H1 (cell line): Measurements from ENCODE around the gene PBXIP1. TPM values are rescaled to one million over a fixed set of nuclear protein-coding genes. Genes with fewer than 3 reads are reported as not detected.

Experiments used
- CTCF ChIA-PET: fragments of 300-600 bp; sonication (Branson Sonifier 250); formaldehyde crosslinking; loops from one replicate; lab custom pipeline; 2021; ENCODE audit not compliant: partially characterized antibody; lab: Charles Lee
- POLR2A ChIA-PET: fragments of 300-600 bp; sonication (Branson Sonifier 250); formaldehyde crosslinking; loops from one replicate; lab custom pipeline; 2021; ENCODE audit warnings: inconsistent platforms; ENCODE audit not compliant: partially characterized antibody; lab: Charles Lee
- DNase-seq, 2 experiments: peaks; one replicate each; pipeline versions ENCODE4 v3.0.0 to v3.0.0-alpha.2; 2010 to 2022; ENCODE audit warnings: low spot score in 2 of 2, low read depth in 1 of 2, mixed read lengths in 1 of 2
- FAIRE-seq: peaks from 2 replicates; lab custom pipeline; 2011; peaks lifted over from hg19 to GRCh38; lab: Jason Lieb, UNC
- H2AFZ ChIP-seq: 2 replicates; pipeline ENCODE4 v1.8.1; 2012; ENCODE audit warnings: low read length, inconsistent platforms
- H2AK5ac ChIP-seq: 2 replicates; pipeline ENCODE4 v1.6.1; 2013; ENCODE audit warnings: low read depth, low read length
- H2BK120ac ChIP-seq: replicated peaks from 2 replicates; pipeline ENCODE3; 2013; ENCODE audit warnings: low read depth, low read length, inconsistent platforms
- H2BK12ac ChIP-seq: 2 replicates; pipeline ENCODE4 v1.6.1; 2013; ENCODE audit warnings: low read depth, low read length
- H2BK15ac ChIP-seq: 2 replicates; pipeline ENCODE4 v1.6.1; 2013; ENCODE audit warnings: low read length
- H2BK20ac ChIP-seq: 2 replicates; pipeline ENCODE4 v1.6.1; 2013; ENCODE audit warnings: low read length
- H2BK5ac ChIP-seq: 2 replicates; pipeline ENCODE4 v1.6.1; 2013; ENCODE audit warnings: low read depth, low read length
- H3K14ac ChIP-seq: 2 replicates; pipeline ENCODE4 v1.6.1; 2013; ENCODE audit warnings: inconsistent platforms; ENCODE audit not compliant: insufficient read length
- H3K18ac ChIP-seq: 2 replicates; pipeline ENCODE4 v1.6.1; 2013; ENCODE audit warnings: low read length; ENCODE audit errors: extremely low read depth
- H3K23ac ChIP-seq: 2 replicates; pipeline ENCODE4 v1.6.1; 2013; ENCODE audit warnings: inconsistent platforms; ENCODE audit not compliant: insufficient read length
- H3K23me2 ChIP-seq: 2 replicates; pipeline ENCODE4 v1.6.1; 2013; ENCODE audit warnings: low read depth, low read length
- H3K27ac ChIP-seq: 2 replicates; pipeline ENCODE4 v1.6.1; 2011; ENCODE audit warnings: low read depth, low read length, inconsistent platforms
- H3K27me3 ChIP-seq, 4 experiments: replicated peaks in 1 of 4; 1 replicate in 1 of 4; 2 replicates in 3 of 4; pipeline versions ENCODE4 v1.6.1 to v1.8.1; 2011 to 2013; ENCODE audit warnings: low read length in 3 of 4, mild to moderate bottlenecking in 3 of 4, inconsistent platforms in 2 of 4, mixed read lengths in 2 of 4, moderate library complexity in 1 of 4; ENCODE audit not compliant: control insufficient read depth in 3 of 4, insufficient read depth in 3 of 4; ENCODE audit errors: extremely low read depth in 1 of 4
- H3K36me3 ChIP-seq, 4 experiments: 2 replicates each; pipeline versions ENCODE4 v1.6.1 to v1.8.1; 2011 to 2013; ENCODE audit warnings: mild to moderate bottlenecking in 4 of 4, low read length in 3 of 4, moderate library complexity in 2 of 4, control low read depth in 1 of 4, inconsistent platforms in 1 of 4; ENCODE audit not compliant: insufficient read depth in 4 of 4, control insufficient read depth in 2 of 4
- H3K4ac ChIP-seq: replicated peaks from 2 replicates; pipeline ENCODE3; 2013; ENCODE audit warnings: low read length, low read depth, mixed read lengths, inconsistent platforms; ENCODE audit not compliant: insufficient read length
- H3K4me1 ChIP-seq, 4 experiments: replicated peaks in 1 of 4; 1 replicate in 1 of 4; 2 replicates in 3 of 4; pipeline versions ENCODE4 v1.6.1 to v1.8.1; 2011 to 2013; ENCODE audit warnings: low read length in 3 of 4, inconsistent platforms in 2 of 4, mixed read lengths in 1 of 4; ENCODE audit not compliant: insufficient read depth in 4 of 4, control insufficient read depth in 3 of 4
- H3K4me2 ChIP-seq, 2 experiments: 2 replicates each; pipeline versions ENCODE4 v1.6.1 to v1.8.1; 2011 to 2013; ENCODE audit warnings: low read depth in 2 of 2, low read length in 2 of 2, control low read depth in 1 of 2, inconsistent platforms in 1 of 2, mild to moderate bottlenecking in 1 of 2; ENCODE audit not compliant: insufficient read depth in 1 of 2
- H3K4me3 ChIP-seq, 4 experiments: fragments of 200-600, 300-600 bp in 1 of 4; sonication (generic), shearing (Covaris generic), sonication (Bioruptor Twin) in 1 of 4; 2 replicates each; pipeline versions ENCODE4 v1.5.1 to v1.8.1; 2011 to 2016; ENCODE audit warnings: low read length in 4 of 4, low read depth in 3 of 4, control low read depth in 2 of 4, inconsistent platforms in 2 of 4, mild to moderate bottlenecking in 2 of 4, mixed read lengths in 1 of 4, moderate library complexity in 1 of 4; ENCODE audit not compliant: insufficient read depth in 2 of 4; ENCODE audit errors: extremely low read depth in 1 of 4
- H3K56ac ChIP-seq: replicated peaks from 2 replicates; pipeline ENCODE3; 2013; ENCODE audit warnings: low read depth, mild to moderate bottlenecking, mixed read lengths, low read length, inconsistent platforms; ENCODE audit not compliant: insufficient read length
- H3K79me1 ChIP-seq: 2 replicates; pipeline ENCODE4 v1.6.1; 2013; ENCODE audit warnings: low read depth, low read length, control low read depth
- H3K79me2 ChIP-seq, 2 experiments: 2 replicates each; pipeline versions ENCODE4 v1.6.1 to v1.8.1; 2012 to 2013; ENCODE audit warnings: low read length in 2 of 2, mild to moderate bottlenecking in 2 of 2, inconsistent platforms in 1 of 2; ENCODE audit not compliant: insufficient read depth in 2 of 2, control insufficient read depth in 1 of 2
- H3K9ac ChIP-seq, 4 experiments: replicated peaks in 1 of 4; 1 replicate in 1 of 4; 2 replicates in 3 of 4; pipeline versions ENCODE4 v1.6.1 to v1.8.1; 2011 to 2013; ENCODE audit warnings: low read depth in 3 of 4, low read length in 3 of 4, control low read depth in 2 of 4, mild to moderate bottlenecking in 2 of 4, moderate library complexity in 2 of 4, inconsistent platforms in 1 of 4; ENCODE audit errors: extremely low read depth in 1 of 4
- H3K9me3 ChIP-seq, 2 experiments: 2 replicates each; pipeline versions ENCODE4 v1.6.1 to v1.8.1; 2012 to 2013; ENCODE audit warnings: mild to moderate bottlenecking in 2 of 2, moderate library complexity in 2 of 2, control low read depth in 1 of 2, inconsistent platforms in 1 of 2, low read depth in 1 of 2, low read length in 1 of 2, mixed read lengths in 1 of 2; ENCODE audit not compliant: insufficient read depth in 2 of 2
- H4K20me1 ChIP-seq, 2 experiments: replicated peaks in 1 of 2; 2 replicates each; pipeline versions ENCODE3 to v1.8.1; 2011 to 2013; ENCODE audit warnings: inconsistent platforms in 2 of 2, low read length in 2 of 2, mild to moderate bottlenecking in 1 of 2; ENCODE audit not compliant: insufficient read depth in 2 of 2, control insufficient read depth in 1 of 2
- H4K5ac ChIP-seq: 2 replicates; pipeline ENCODE4 v1.6.1; 2013; ENCODE audit warnings: low read length, low read depth, mixed read lengths, inconsistent platforms; ENCODE audit not compliant: insufficient read length
- H4K8ac ChIP-seq: 2 replicates; pipeline ENCODE4 v1.8.0; 2013; ENCODE audit warnings: mild to moderate bottlenecking, moderate library complexity, low read length, inconsistent platforms; ENCODE audit not compliant: insufficient read depth; ENCODE audit errors: extremely low read depth
- H4K91ac ChIP-seq: replicated peaks from 2 replicates; pipeline ENCODE3; 2013; ENCODE audit warnings: low read length, mixed read lengths, inconsistent platforms; ENCODE audit not compliant: insufficient read length
- CBX5 ChIP-seq: fragments of 300-800, 300-1000 bp; sonication (generic); IDR thresholded peaks from 2 replicates; pipeline ENCODE4 v1.7.1; 2016; ENCODE audit warnings: antibody characterized with exemption, low read length, low read depth
- CBX8 ChIP-seq: fragments of 300-800, 300-1000 bp; sonication (generic); IDR thresholded peaks from 2 replicates; pipeline ENCODE4 v1.7.1; 2016; ENCODE audit warnings: low read depth, low read length, borderline replicate concordance
- CHD1 ChIP-seq: IDR thresholded peaks from 2 replicates; pipeline ENCODE4 v1.6.1; 2012; ENCODE audit warnings: low read depth, low read length, improper control_type of control experiment
- CHD2 ChIP-seq: IDR thresholded peaks from 2 replicates; pipeline ENCODE4 v1.6.1; 2012; ENCODE audit warnings: low read length, improper control_type of control experiment
- CTBP2 ChIP-seq: IDR thresholded peaks from 2 replicates; pipeline ENCODE4 v1.7.0; 2011; ENCODE audit warnings: borderline replicate concordance, mild to moderate bottlenecking, moderate library complexity, mixed read lengths, low read length; ENCODE audit not compliant: insufficient read depth, insufficient read length
- KDM1A ChIP-seq: fragments of 200-600, 300-600 bp; sonication (generic); IDR thresholded peaks from 2 replicates; pipeline ENCODE4 v1.7.1; 2016; ENCODE audit warnings: mild to moderate bottlenecking, low read length, borderline replicate concordance
- KDM4A ChIP-seq: IDR thresholded peaks from one replicate; pipeline ENCODE4 v1.7.1; 2012; ENCODE audit warnings: low read depth, mild to moderate bottlenecking, moderate library complexity, low read length, inconsistent platforms; ENCODE audit not compliant: severe bottlenecking
- NRF1 ChIP-seq: IDR thresholded peaks from 2 replicates; pipeline ENCODE4 v1.6.1; 2011; ENCODE audit warnings: mild to moderate bottlenecking, low read depth, low read length, improper control_type of control experiment
- POLR2A ChIP-seq, 2 experiments: IDR thresholded peaks; 1 replicate in 1 of 2; 2 replicates in 1 of 2; pipeline ENCODE4 v1.6.1; 2011; ENCODE audit warnings: low read depth in 2 of 2, low read length in 2 of 2, mild to moderate bottlenecking in 2 of 2; ENCODE audit errors: control extremely low read depth in 1 of 2
- POLR2AphosphoS5 ChIP-seq: IDR thresholded peaks from 2 replicates; pipeline ENCODE4 v1.6.1; 2011; ENCODE audit warnings: low read depth, low read length
- SIRT6 ChIP-seq: IDR thresholded peaks from one replicate; pipeline ENCODE4 v1.7.1; 2012; ENCODE audit warnings: low read length, inconsistent platforms
- SIX5 ChIP-seq: IDR thresholded peaks from 2 replicates; pipeline ENCODE4 v1.6.1; 2011; ENCODE audit warnings: mild to moderate bottlenecking, low read depth, low read length
- TCF12 ChIP-seq: IDR thresholded peaks from 2 replicates; pipeline ENCODE4 v1.6.1; 2011; ENCODE audit warnings: low read depth, mild to moderate bottlenecking, low read length
- YY1 ChIP-seq: IDR thresholded peaks from 2 replicates; pipeline ENCODE4 v1.6.1; 2011; ENCODE audit warnings: low read depth, mild to moderate bottlenecking, low read length
- WGBS, 2 experiments: shearing (Covaris generic) in 1 of 2; methylation state at CpG; one replicate each; pipeline versions ENCODE4 v1.1.6 to v1.1.7; 2013 to 2015; ENCODE audit warnings: low lambda C conversion rate in 2 of 2, mixed read lengths in 2 of 2, inconsistent platforms in 1 of 2, low coverage in 1 of 2, missing lambda C conversion rate in 1 of 2; ENCODE audit not compliant: insufficient replicate concordance in 2 of 2, insufficient coverage in 1 of 2, insufficient read length in 1 of 2; ENCODE audit errors: extremely low coverage in 1 of 2, missing lambda C conversion rate in 1 of 2; 5-methylcytosine and 5-hydroxymethylcytosine counted together
- polyA plus RNA-seq, 7 experiments: library from polyadenylated mRNA; depleted of rRNA in 3 of 7; stranded (reverse) in 5 of 7; unstranded in 2 of 7; fragments of >200 nt in 5 of 7; fragments of 200-250 nt in 2 of 7; gene quantifications; 1 replicate in 5 of 7; 2 replicates in 1 of 7; 4 replicates in 1 of 7; pipeline versions ENCODE4 v1.2.1 to v1.2.3, GENCODE V29; 2011 to 2013; ENCODE audit warnings: missing spikeins in 2 of 7, mixed read lengths in 2 of 7
- total RNA-seq: library from RNA; stranded (reverse); fragmentation: NEBNext Ultra II Directional; extraction: Animal tissue kit (Norgen Biotek cat#: 25700); gene quantifications from 2 replicates; pipeline ENCODE4 v1.2.1, GENCODE V29; 2021

PBXIP1 gene
- total and polyA plus RNA-seq, 2 of the 8 experiments (the other 6 are each of a cell fraction or from before 2014, with no cell fraction given), result 12.0 to 19.8 TPM

DNA sequence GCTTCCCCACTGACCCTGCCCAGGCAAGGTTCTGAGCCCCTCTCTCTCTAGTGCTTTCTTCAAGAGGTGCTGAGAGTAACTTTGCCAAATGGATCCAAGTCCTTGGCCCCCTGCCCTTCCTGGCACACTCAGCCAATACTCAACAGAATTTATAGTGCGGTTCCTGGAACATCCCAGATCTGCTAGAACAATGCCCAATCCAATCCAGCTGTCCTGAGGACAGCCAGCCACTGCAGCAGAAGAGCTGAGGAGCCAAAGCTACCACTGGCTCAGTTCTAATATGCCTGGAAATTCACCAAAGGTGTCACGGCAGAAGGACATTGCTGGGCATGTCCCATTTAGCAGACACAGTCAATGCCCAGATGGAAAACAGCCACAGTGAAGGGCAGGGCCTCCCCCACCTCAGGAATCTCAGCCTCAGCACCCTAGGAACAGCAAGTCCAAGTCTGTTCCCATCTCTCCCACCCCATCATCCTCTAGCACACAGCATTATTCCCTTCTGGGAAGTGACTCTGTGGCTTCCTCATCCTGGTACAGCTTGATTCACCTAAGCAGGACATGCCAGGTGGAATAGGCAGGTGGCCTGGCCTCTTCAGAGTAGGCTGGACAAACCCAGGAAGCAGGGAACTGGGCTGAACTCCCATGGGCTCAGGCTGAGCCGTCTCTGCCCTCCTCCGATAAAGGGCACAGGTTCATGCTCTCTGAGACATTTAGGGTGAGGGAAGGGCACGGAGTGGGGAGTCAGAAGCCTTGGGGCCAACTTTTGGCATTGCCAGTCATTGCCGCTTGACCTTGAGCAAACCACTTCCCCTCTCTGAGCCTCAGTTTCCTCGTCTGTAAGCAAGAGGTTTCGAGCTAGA is 44.0 kb downstream of the PBXIP1 start:
- FAIRE-seq, result no peak
- CTCF ChIA-PET, result interaction anchor here (0.8 to 2.4 kb wide), 11 partner anchors 8 to 352 kb away, joined by 3 to 10 read pairs (median 5); partner anchors contain the start of gene PMVK
- H2BK120ac ChIP-seq, result no peak overlapping the region
- no peak for TF ChIP-seq POLR2A (IDR thresholded peaks at IDR 0.05; ENCODE audit: control extremely low read depth in 1 of 2, low read depth in 2 of 2, low read length in 2 of 2)
- no peak for TF ChIP-seq KDM1A
- no peak for TF ChIP-seq YY1
- TF ChIP-seq CHD2, result no peak
- no peak for TF ChIP-seq KDM4A
- no peak for TF ChIP-seq CHD1
- TF ChIP-seq NRF1, result no peak
- TF ChIP-seq TCF12, result no peak
- TF ChIP-seq POLR2AphosphoS5, result no peak
- no peak for TF ChIP-seq CBX5
- no peak for TF ChIP-seq SIX5
- no peak for TF ChIP-seq SIRT6
- no peak for TF ChIP-seq CTBP2
- no peak for TF ChIP-seq CBX8

More for the DNA sequence above, 44.0 kb downstream of the PBXIP1 start:
- Histone ChIP-seq H3K14ac (no peak overlapping the region), H4K20me1 (no peaks in the 10 kb centered on the region), H3K27me3 (no peaks in the 10 kb centered on the region), H4K91ac (no peak overlapping the region), H3K4me2 (no peak overlapping the region), H3K4me3 (no peak overlapping the region), H2BK15ac (no peak overlapping the region), H2BK20ac (no peak overlapping the region), H3K36me3 (no peaks in the 10 kb centered on the region), H3K23ac (no peak overlapping the region), H3K56ac (no peak overlapping the region), H3K23me2 (no peaks in the 10 kb centered on the region), H3K27ac (no peak overlapping the region), H2AK5ac (no peak overlapping the region), H4K5ac (no peak overlapping the region), H3K9me3 (peaks cover 9 to 12% of the 10 kb centered on the region in 2 experiments; a peak in 3 of 4 replicates), H3K18ac (no peak overlapping the region), H3K9ac (no peak overlapping the region), H2AFZ (no peak overlapping the region), H2BK12ac (no peak overlapping the region; the same call in 1 of the 2 replicates), H2BK5ac (no peak overlapping the region), H3K79me1 (no peaks in the 10 kb centered on the region), H3K4ac (no peak overlapping the region), H3K4me1 (no peaks in the 10 kb centered on the region), H3K79me2 (no peaks in the 10 kb centered on the region), H4K8ac (no peak overlapping the region)
- POLR2A ChIA-PET, result interaction anchor here (1.4 to 2.4 kb wide), 3 partner anchors 11 to 58 kb away, joined by 3 to 6 read pairs (median 6); partner anchors contain the start of genes PMVK and SHC1
- WGBS, 2 experiments, result 87% methylated on average over 8 of the region's 8 CpGs; no CpG with 5 or more reads in 1 of the 2 experiments
- DNase-seq, result no peak
